IPS-15b (cell line): Measurements from ENCODE around the gene CHRNA3.

Experiments
- H3K27me3 ChIP-seq: one replicate; pipeline ENCODE4 v1.6.1; 2013; ENCODE audit warnings: low read length; ENCODE audit not compliant: control insufficient read depth, insufficient read depth
- H3K36me3 ChIP-seq: one replicate; pipeline ENCODE4 v1.6.1; 2013; ENCODE audit warnings: low read length; ENCODE audit not compliant: control insufficient read depth, insufficient read depth
- H3K4me1 ChIP-seq: one replicate; pipeline ENCODE4 v1.6.1; 2013; ENCODE audit warnings: mild to moderate bottlenecking, low read length; ENCODE audit not compliant: control insufficient read depth, insufficient read depth
- H3K4me3 ChIP-seq: one replicate; pipeline ENCODE4 v1.5.1; 2013; ENCODE audit warnings: low read depth, low read length
- H3K9ac ChIP-seq: one replicate; pipeline ENCODE4 v1.6.1; 2013; ENCODE audit warnings: low read depth, mild to moderate bottlenecking, low read length
- H3K9me3 ChIP-seq: one replicate; pipeline ENCODE4 v1.6.1; 2013; ENCODE audit warnings: mild to moderate bottlenecking, low read length; ENCODE audit not compliant: control insufficient read depth, insufficient read depth

The CHRNA3 gene

GRCh38 chr15:78634210-78635145, 13.7 kb upstream of the CHRNA3 start:
- no peaks in the 10 kb centered on the region for H3K36me3 ChIP-seq
- H3K4me3 ChIP-seq = no peak overlapping the region
- no peaks in the 10 kb centered on the region for H3K27me3 ChIP-seq
- H3K9me3 ChIP-seq = no peaks in the 10 kb centered on the region
- H3K9ac ChIP-seq = no peak overlapping the region
- no peaks in the 10 kb centered on the region for H3K4me1 ChIP-seq

- Histone ChIP-seq H3K9me3 (no peaks in the 10 kb centered on the region), H3K4me1 (no peaks in the 10 kb centered on the region), H3K36me3 (no peaks in the 10 kb centered on the region), H3K9ac (no peak overlapping the region), H3K27me3 (no peaks in the 10 kb centered on the region), H3K4me3 (no peak overlapping the region)
These were observed 12.6 kb upstream of the CHRNA3 start for GRCh38 chr15:78633348-78633747.

DNA sequence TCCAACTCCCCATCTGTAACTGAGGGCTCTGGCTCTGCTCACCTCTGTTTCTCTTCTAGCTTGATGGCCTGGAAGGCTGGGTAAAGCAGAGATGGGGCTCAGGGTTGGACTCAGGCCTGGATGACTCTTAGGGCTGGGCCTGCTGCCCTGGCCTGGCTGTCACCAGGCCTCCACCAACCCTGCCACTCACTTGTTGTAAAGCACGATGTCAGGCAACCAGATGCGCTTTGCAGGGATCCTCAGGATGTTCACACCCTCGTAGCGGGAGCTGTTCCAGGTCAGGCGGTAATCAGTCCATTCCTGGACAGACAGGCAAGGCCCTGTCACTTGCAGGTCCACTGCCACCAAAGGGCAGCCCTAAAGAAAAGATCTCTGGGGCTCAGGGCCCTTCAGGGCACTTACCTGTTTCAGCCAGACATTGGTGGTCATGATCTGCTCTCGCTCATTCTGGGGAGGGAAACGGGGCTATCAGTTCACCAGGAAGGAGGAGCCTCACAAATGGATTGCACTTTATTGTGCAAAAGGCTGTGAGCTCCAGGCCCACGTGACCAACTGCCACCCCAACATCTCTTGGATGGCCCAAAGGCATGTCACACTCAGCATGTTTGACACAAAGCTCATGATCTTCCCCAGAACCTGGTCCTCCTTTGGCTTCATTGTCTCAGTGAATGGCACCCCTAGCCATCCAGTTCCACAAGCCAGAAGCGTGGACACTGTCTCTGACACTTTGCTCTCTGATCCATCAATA, 10.3 kb upstream of the CHRNA3 start:
- Histone ChIP-seq H3K36me3 (no peaks in the 10 kb centered on the region), H3K4me1 (no peaks in the 10 kb centered on the region)

DNA sequence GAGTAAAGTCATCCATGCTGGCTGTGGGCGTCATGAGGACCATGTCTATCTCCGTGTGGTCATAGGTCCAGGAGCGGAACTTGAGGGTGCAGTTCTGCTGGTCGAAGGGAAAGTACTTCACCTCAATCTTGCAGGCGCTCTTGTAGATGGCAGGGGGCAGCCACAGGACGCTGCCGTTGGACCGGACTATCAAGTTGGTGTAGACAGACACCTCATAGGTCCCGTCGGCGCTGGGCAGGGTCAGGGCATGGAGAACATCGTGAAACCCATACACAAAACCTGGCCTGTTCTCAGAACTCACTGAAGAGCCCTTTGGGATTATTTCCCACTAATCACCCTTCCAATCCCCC, 8.9 kb upstream of the CHRNA3 start:
- H3K9ac ChIP-seq = no peak overlapping the region
- no peaks in the 10 kb centered on the region for H3K27me3 ChIP-seq
- H3K4me1 ChIP-seq = no peaks in the 10 kb centered on the region
- H3K9me3 ChIP-seq = no peaks in the 10 kb centered on the region
- no peaks in the 10 kb centered on the region for H3K36me3 ChIP-seq
- H3K4me3 ChIP-seq = no peak overlapping the region

More for the DNA sequence above, 10.3 kb upstream of the CHRNA3 start:
- Histone ChIP-seq H3K4me3 (no peak overlapping the region), H3K9me3 (no peaks in the 10 kb centered on the region), H3K9ac (no peak overlapping the region), H3K27me3 (no peaks in the 10 kb centered on the region)

GRCh38 chr15:78629031-78629715, 8.4 kb upstream of the CHRNA3 start:
- Histone ChIP-seq H3K9ac (no peak overlapping the region), H3K4me1 (no peaks in the 10 kb centered on the region), H3K36me3 (no peaks in the 10 kb centered on the region), H3K4me3 (no peak overlapping the region), H3K27me3 (no peaks in the 10 kb centered on the region), H3K9me3 (no peaks in the 10 kb centered on the region)

- H3K4me3 ChIP-seq = no peak overlapping the region
- H3K9me3 ChIP-seq = no peaks in the 10 kb centered on the region
- H3K4me1 ChIP-seq = no peaks in the 10 kb centered on the region
- no peak overlapping the region for H3K9ac ChIP-seq
- H3K36me3 ChIP-seq = no peaks in the 10 kb centered on the region
- H3K27me3 ChIP-seq = peaks cover under 1% of the 10 kb centered on the region
These were observed 7.4 kb upstream of the CHRNA3 start for GRCh38 chr15:78628227-78628626.

GRCh38 chr15:78627348-78627747, 6.6 kb upstream of the CHRNA3 start:
- peaks cover 6% of the 10 kb centered on the region for H3K27me3 ChIP-seq
- H3K9ac ChIP-seq = no peak overlapping the region
- H3K9me3 ChIP-seq = no peaks in the 10 kb centered on the region
- no peaks in the 10 kb centered on the region for H3K4me1 ChIP-seq
- H3K36me3 ChIP-seq = no peaks in the 10 kb centered on the region
- H3K4me3 ChIP-seq = no peak overlapping the region

- no peaks in the 10 kb centered on the region for H3K4me1 ChIP-seq
- H3K27me3 ChIP-seq = peaks cover 14% of the 10 kb centered on the region
- no peak overlapping the region for H3K9ac ChIP-seq
- H3K9me3 ChIP-seq = no peaks in the 10 kb centered on the region
- no peak overlapping the region for H3K4me3 ChIP-seq
- H3K36me3 ChIP-seq = no peaks in the 10 kb centered on the region
These were observed 5.7 kb upstream of the CHRNA3 start for GRCh38 chr15:78626381-78626995.

- no peak overlapping the region for H3K4me3 ChIP-seq
- H3K36me3 ChIP-seq = no peaks in the 10 kb centered on the region
- peaks cover 20% of the 10 kb centered on the region for H3K27me3 ChIP-seq
- H3K4me1 ChIP-seq = no peaks in the 10 kb centered on the region
- H3K9ac ChIP-seq = no peak overlapping the region
- H3K9me3 ChIP-seq = no peaks in the 10 kb centered on the region
These were observed 4.9 kb upstream of the CHRNA3 start for GRCh38 chr15:78625606-78626280.

- Histone ChIP-seq H3K4me3 (no peak overlapping the region), H3K27me3 (peaks cover 24% of the 10 kb centered on the region), H3K9ac (no peak overlapping the region), H3K9me3 (no peaks in the 10 kb centered on the region), H3K36me3 (no peaks in the 10 kb centered on the region), H3K4me1 (no peaks in the 10 kb centered on the region)
These were observed 4.1 kb upstream of the CHRNA3 start for GRCh38 chr15:78624651-78625590.
